HEK293T (cell line): ENCODE data around the gene ECM2.

Source experiments
- CTCF ChIA-PET: fragments of 350-600 bp; formaldehyde crosslinking; extraction: SDS; loops from one replicate; lab custom pipeline; 2021; ENCODE audit warnings: antibody characterized with exemption, inconsistent platforms; lab: Yijun Ruan, JAX
- POLR2A ChIA-PET: fragments of 350-600 bp; formaldehyde crosslinking; extraction: SDS; loops from one replicate; lab custom pipeline; 2020; ENCODE audit warnings: antibody characterized with exemption, inconsistent platforms; lab: Yijun Ruan, JAX
- DNase-seq: peaks from one replicate; pipeline ENCODE4 v3.0.0; 2012; ENCODE audit warnings: mixed read lengths; ENCODE audit errors: extremely low spot score
- ARNT ChIP-seq: fragments of 450-650 bp; IDR thresholded peaks from 2 replicates; pipeline ENCODE4 v1.6.1; 2017; ENCODE audit warnings: mild to moderate bottlenecking
- BHLHE40 ChIP-seq: fragments of 450-650 bp; IDR thresholded peaks from 2 replicates; pipeline ENCODE4 v1.6.1; 2016; ENCODE audit warnings: mild to moderate bottlenecking, moderate library complexity, borderline replicate concordance
- CTBP1 ChIP-seq: fragments of 450-650 bp; IDR thresholded peaks from 2 replicates; pipeline ENCODE4 v1.6.1; 2016; ENCODE audit warnings: borderline replicate concordance
- ELF4 ChIP-seq: fragments of 450-650 bp; IDR thresholded peaks from 2 replicates; pipeline ENCODE4 v1.6.1; 2017; ENCODE audit warnings: antibody characterized with exemption
- FOXA1 ChIP-seq: fragments of 450-650 bp; IDR thresholded peaks from 2 replicates; pipeline ENCODE4 v1.6.1; 2016; ENCODE audit warnings: mild to moderate bottlenecking
- FOXK2 ChIP-seq: fragments of 450-650 bp; IDR thresholded peaks from 2 replicates; pipeline ENCODE4 v1.6.1; 2016; ENCODE audit warnings: mild to moderate bottlenecking
- FOXM1 ChIP-seq: fragments of 450-650 bp; IDR thresholded peaks from 2 replicates; pipeline ENCODE4 v1.6.1; 2017; ENCODE audit warnings: mild to moderate bottlenecking, borderline replicate concordance
- HDGF ChIP-seq: fragments of 450-650 bp; IDR thresholded peaks from 2 replicates; pipeline ENCODE4 v1.6.1; 2017; ENCODE audit warnings: antibody characterized with exemption, borderline replicate concordance
- L3MBTL2 ChIP-seq: fragments of 450-650 bp; conservative IDR thresholded peaks from 2 replicates; pipeline ENCODE4 v1.6.1; 2016; ENCODE audit warnings: mild to moderate bottlenecking
- LEF1 ChIP-seq: fragments of 450-650 bp; IDR thresholded peaks from 2 replicates; pipeline ENCODE4 v1.6.1; 2017; ENCODE audit warnings: mild to moderate bottlenecking, borderline replicate concordance
- NFRKB ChIP-seq: fragments of 450-650 bp; IDR thresholded peaks from 2 replicates; pipeline ENCODE4 v1.6.1; 2016; ENCODE audit warnings: mild to moderate bottlenecking, moderate library complexity
- SP1 ChIP-seq: fragments of 450-650 bp; IDR thresholded peaks from 2 replicates; pipeline ENCODE4 v1.6.1; 2017
- SUZ12 ChIP-seq: fragments of 450-650 bp; IDR thresholded peaks from 2 replicates; pipeline ENCODE4 v1.6.1; 2016; ENCODE audit warnings: mild to moderate bottlenecking
- TARDBP ChIP-seq: fragments of 450-650 bp; IDR thresholded peaks from 2 replicates; pipeline ENCODE4 v1.6.1; 2016
- ZNF384 ChIP-seq: fragments of 450-650 bp; IDR thresholded peaks from 2 replicates; pipeline ENCODE4 v1.6.1; 2016
- TF ChIP-seq, protein P1 (sequence below): fragments of 450-650 bp; IDR thresholded peaks from 2 replicates; pipeline ENCODE4 v1.6.1; 2016

Gene ECM2

DNA sequence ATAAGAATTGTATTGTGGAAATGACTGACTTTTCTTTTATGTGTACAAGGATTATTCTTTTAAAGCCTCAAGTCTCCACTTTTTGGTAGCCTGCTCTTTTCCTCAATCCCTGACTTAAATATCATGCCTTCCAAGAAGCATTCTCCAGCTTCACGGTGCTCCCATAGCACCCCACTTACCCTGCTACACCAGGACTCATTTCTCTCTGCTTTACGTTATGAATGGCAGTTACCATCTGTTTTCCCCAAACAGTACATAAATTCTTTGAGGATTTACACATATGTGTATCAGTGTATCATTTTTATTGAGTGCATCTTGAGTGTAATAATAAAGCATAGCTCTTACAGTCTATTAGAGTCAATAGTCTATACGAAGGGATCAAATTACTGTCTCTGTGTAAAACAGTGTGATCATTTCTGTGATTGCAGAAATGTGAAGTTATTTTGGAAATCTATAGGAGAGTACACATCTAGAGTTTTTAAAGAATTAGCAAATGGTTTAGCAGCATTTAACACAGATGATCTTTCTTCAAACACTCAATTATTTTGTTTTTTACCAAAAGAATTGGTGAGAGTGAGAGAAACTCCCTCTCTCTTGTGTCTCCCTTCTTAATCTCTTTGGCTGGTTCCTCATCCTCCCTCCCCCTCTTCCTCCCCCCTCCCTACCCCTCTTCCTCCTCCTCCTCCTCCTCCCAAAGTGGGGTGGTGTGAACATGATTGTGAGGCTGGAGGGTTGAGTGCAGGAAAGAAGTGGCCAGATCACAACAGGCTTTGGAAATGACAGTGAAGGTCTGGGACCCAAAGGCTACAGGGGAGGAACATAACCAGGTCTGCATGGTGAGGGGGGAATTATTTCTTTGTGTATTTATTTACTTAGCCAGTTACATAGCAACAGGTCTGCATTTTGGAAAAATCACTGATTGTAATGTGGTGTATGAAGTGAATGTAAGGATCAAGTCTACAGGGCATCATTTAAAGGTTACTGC is 27.6 kb upstream of the ECM2 start:
- DNase-seq: no peak
- ChIA-PET POLR2A (no interaction called here), CTCF (no interaction called here)
- TF ChIP-seq HDGF: no peak
- no peak for TF ChIP-seq TARDBP
- no peak for TF ChIP-seq NFRKB
- TF ChIP-seq BHLHE40: no peak
- no peak for TF ChIP-seq LEF1
- TF ChIP-seq, protein P1, sequence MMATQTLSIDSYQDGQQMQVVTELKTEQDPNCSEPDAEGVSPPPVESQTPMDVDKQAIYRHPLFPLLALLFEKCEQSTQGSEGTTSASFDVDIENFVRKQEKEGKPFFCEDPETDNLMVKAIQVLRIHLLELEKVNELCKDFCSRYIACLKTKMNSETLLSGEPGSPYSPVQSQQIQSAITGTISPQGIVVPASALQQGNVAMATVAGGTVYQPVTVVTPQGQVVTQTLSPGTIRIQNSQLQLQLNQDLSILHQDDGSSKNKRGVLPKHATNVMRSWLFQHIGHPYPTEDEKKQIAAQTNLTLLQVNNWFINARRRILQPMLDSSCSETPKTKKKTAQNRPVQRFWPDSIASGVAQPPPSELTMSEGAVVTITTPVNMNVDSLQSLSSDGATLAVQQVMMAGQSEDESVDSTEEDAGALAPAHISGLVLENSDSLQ: no peak
- no peak for TF ChIP-seq L3MBTL2
- TF ChIP-seq FOXM1: no peak
- no peak for TF ChIP-seq ARNT
- no peak for TF ChIP-seq SP1
- TF ChIP-seq ELF4: no peak
- TF ChIP-seq SUZ12: no peak
- TF ChIP-seq ZNF384: no peak
- TF ChIP-seq CTBP1: no peak

DNA sequence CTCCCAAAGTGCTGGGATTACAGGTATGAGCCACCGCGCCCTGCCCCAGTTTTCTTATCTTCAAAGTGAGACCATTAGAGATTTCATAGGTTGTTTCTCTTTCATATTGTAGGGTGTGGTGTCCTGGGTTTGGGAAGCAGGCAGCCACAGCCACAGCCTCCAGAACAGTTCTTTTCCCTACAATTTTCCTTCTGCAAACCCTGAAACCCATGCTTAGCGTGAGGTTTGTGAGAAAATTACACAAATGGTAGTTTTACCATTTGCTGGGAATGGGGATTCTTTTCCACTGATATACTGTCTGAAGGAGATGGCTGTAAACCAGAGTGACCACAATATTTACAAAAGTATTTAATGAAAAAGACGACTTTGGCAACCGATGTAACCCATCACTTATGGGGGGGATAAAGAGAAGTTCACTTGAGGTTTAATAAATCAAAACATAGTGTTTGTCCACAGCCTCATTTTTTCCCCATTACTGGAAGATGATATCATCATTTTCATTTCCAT is 26.7 kb upstream of the ECM2 start:
- POLR2A ChIA-PET: no interaction called here
- no peak for TF ChIP-seq TARDBP
- no peak for TF ChIP-seq FOXM1
- no peak for TF ChIP-seq ZNF384
- no peak for TF ChIP-seq BHLHE40
- no peak for DNase-seq
- CTCF ChIA-PET: no interaction called here

DNA sequence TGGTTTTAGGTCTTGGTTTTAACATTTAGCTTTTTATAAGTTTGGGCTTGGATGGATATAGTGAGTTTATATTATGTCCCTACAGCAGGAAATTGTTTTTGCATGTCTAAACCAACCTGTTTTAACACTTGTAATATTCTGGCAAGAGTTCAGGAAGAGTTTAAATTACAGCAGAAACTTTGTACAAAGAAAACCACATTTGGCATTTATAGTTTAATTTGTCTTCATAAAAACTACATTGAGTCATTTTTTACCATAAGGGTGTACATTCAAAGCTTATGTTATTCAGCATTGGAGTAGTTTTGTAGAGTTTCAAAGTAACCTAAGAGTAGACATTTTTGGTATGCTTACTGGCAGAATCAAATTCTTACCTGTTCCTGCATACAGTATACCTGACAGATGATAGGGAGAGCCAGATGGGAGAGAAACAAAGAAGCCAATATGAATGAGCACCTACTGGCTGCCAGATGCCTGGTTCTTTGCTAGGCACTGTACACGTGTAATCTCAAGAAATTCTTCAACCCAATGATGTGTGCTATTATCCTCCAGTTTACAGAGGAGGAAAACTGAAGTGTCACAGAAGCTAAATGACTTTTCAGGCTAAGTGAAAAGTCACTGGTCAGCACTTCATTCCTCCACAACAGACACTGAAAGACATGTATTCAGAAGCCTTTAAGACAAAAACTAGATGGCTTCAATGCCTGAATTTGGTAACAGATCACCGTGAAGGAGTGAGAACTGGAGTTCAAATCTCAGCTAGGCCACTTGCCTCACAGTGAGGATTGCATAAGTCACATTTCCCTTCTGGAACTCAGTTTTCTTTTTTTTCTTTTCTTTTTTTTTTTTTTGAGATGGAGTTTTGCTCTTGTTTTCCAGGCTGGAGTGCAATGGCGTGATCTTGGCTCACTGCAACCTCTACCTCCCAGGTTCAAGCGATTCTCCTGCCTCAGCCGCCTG is 25.9 kb upstream of the ECM2 start:
- no peak for TF ChIP-seq NFRKB
- no peak for TF ChIP-seq TARDBP
- TF ChIP-seq FOXA1: no peak
- TF ChIP-seq, protein P1: no peak
- TF ChIP-seq SUZ12: no peak
- TF ChIP-seq FOXK2: no peak
- no peak for TF ChIP-seq BHLHE40
- no peak for TF ChIP-seq FOXM1
- no peak for TF ChIP-seq LEF1
- no peak for TF ChIP-seq SP1
- TF ChIP-seq CTBP1: no peak
- no peak for TF ChIP-seq HDGF
- TF ChIP-seq ARNT: no peak
- TF ChIP-seq ELF4: no peak
- TF ChIP-seq ZNF384: no peak
- no peak for TF ChIP-seq L3MBTL2
- DNase-seq: no peak
- CTCF ChIA-PET: no interaction called here
- POLR2A ChIA-PET: no interaction called here

GRCh38 chr9:92558612-92559374 is 23.0 kb upstream of the ECM2 start:
- DNase-seq: no peak
- CTCF ChIA-PET: no interaction called here
- POLR2A ChIA-PET: no interaction called here
- TF ChIP-seq FOXA1 (no peak), FOXK2 (no peak), SUZ12 (no peak), BHLHE40 (no peak), SP1 (no peak), ZNF384 (no peak), NFRKB (no peak), ELF4 (no peak), ARNT (no peak), L3MBTL2 (no peak), FOXM1 (no peak), CTBP1 (no peak), LEF1 (no peak), HDGF (no peak), TARDBP (no peak)
- TF ChIP-seq, protein P1: no peak
